HG02943 (cell line): ENCODE measurements around the gene ROR1.

Source experiments
- ATAC-seq: cut with Tn5 transposase; IDR thresholded peaks from one replicate; pipeline ENCODE4 v1.9.1; 2021; ENCODE audit warnings: mild to moderate bottlenecking, low read depth, moderate library complexity; ENCODE audit not compliant: unreplicated experiment

ROR1 gene

DNA sequence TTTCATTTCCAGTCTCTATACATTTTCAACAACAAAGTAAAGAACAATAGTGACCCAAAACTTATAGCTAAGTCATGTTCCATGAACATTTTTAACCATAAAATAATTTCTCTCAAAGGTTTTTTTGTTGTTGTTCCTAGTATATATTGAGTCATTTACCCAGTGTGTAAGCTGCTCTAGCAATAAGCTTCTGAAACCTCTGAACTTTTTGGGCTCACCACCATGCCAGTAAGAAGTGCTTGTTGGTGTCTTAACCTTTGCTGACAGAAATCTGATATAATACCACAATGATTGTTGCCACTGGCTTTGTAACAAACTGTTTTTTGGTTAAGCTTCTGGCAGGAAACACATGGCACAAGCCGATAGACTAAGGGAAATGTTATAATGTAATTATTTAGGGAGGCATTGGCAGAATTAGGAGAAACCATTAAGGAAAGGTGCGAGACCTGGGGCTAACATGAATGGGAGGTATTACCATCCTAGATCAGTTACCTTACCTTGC is 377.0 kb downstream of the ROR1 start:
- no peak for ATAC-seq

GRCh38 chr1:64155278-64155677 is 381.5 kb downstream of the ROR1 start:
- ATAC-seq: no peak

GRCh38 chr1:64161357-64161941 is 387.6 kb downstream of the ROR1 start:
- no peak for ATAC-seq

DNA sequence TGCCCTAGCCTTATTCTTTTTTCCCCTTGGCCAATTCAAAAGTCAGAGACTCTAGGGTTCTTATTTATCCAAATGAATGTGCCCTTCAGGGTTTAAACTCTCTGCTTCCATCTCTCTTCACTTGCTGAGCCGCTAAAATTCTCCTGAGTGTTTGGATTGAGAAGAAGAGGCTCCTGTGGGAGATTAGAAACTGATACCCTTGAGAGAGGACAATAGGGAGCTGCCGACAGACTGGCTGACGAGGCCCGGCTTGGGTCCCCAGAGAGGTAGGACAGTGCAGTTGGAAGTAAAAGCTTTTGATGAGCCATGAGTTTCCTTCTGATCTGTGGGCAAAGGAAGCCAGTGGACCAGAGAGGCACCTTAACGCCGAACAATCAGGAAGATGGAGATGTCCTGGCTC is 388.3 kb downstream of the ROR1 start:
- ATAC-seq: no peak

- ATAC-seq: no peak
These were observed 389.0 kb downstream of the ROR1 start for GRCh38 chr1:64162804-64163203.

GRCh38 chr1:64163431-64163830 is 389.6 kb downstream of the ROR1 start:
- no peak for ATAC-seq

- ATAC-seq: no peak
These were observed 390.2 kb downstream of the ROR1 start for GRCh38 chr1:64163970-64164369.

- ATAC-seq: no peak
These were observed 392.8 kb downstream of the ROR1 start for GRCh38 chr1:64166629-64167028.

DNA sequence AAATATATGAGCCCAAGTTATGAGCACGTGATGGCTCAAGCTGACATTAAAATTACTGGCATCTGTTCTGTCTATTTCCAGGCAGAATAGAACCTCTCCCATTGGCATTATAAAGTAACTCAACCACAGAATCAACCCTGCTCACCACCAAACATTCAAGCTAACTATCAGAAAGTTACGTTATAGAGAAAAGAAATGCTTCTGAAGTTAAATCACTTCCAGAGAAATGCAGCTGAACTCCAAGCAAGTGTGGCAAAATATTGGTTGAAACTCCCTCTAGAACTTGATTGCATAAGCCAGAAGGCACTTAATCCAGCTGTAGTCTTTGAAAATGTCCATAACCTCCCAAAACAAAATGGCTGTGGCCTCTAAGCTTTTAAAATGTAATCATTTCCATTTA is 393.4 kb downstream of the ROR1 start:
- ATAC-seq: no peak

DNA sequence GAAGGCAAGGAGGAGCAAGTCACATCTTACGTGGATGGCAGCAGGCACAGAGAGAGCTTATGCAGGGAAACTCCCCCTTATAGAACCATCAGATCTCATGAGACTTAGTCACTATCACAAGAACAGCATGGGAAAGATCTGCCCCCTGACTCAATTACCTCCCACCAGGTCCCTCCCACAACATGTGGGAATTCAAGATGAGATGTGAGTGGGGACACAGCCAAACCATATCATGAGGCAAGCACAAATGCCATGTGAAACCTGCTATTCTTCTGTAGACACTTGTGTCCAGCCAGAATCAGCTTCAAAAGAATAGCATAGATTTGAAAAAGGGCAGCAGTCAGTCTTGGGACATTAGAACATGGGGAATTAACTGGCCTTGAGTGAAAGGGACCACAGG is 397.4 kb downstream of the ROR1 start:
- ATAC-seq: no peak

DNA sequence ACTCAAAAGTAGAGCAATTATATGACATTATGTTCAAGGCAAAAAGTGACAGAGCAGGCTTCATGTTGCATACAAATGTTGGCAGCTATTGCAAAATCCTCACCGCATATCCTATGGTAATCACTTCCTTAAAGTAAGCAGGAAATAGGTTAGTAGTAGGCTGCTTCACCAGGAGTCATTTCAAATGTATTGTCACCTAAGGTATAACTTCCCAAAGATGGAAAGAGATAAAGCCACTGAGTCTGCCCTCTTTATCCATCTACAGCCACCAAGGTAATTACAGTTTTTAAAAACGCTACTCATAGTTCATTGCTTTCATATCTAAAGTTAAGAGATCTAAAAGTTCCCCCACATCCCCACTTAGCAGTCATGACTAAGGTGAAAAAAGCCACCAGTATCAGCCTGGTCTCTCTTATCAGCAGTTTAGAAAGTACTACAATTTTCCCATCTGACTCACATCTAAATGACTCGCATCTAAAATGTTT is 398.0 kb downstream of the ROR1 start:
- peak; percentile 61 for ATAC-seq

- ATAC-seq: no peak
These were observed 398.7 kb downstream of the ROR1 start for GRCh38 chr1:64172458-64172983.

GRCh38 chr1:64173336-64173940 is 399.6 kb downstream of the ROR1 start:
- no peak for ATAC-seq

DNA sequence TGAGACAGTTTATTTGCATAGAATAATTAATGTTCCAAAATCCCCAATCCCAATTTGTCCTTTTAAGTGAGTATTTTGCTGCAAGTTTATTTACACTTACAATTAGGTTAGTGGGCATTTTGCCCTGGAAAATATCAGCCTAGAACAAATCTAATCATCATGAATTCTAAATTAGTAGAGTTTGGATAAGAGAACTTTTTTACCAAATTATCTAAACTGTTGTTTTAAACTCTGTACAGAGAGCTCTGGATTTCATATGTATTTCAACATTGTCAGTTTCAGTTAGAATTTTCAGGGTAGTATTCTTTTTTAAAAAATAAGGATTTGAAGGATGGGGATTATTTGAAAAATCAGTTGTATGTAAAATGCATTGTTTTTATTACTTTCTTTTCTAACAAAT is 401.8 kb downstream of the ROR1 start:
- no peak for ATAC-seq

DNA sequence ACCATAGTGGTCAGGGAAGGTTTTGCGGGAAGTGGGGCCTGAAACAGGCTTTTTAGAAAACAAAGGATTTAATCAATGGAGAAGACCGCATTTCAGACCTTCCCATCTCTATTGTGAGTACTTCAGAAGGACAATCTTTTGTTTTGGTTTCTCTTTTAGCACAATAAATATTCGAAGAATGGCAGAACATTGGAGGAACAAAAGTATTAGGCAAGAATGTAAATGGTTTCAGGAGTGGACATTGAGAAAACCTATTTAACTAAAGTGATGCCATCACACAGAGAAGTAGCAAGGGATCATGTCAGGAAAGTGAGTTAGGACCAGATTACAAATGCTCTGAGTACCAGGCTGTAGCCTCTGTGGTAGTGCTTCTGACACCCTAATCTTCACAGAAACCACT is 402.8 kb downstream of the ROR1 start:
- ATAC-seq: no peak

GRCh38 chr1:64179588-64179987 is 405.8 kb downstream of the ROR1 start:
- no peak for ATAC-seq

DNA sequence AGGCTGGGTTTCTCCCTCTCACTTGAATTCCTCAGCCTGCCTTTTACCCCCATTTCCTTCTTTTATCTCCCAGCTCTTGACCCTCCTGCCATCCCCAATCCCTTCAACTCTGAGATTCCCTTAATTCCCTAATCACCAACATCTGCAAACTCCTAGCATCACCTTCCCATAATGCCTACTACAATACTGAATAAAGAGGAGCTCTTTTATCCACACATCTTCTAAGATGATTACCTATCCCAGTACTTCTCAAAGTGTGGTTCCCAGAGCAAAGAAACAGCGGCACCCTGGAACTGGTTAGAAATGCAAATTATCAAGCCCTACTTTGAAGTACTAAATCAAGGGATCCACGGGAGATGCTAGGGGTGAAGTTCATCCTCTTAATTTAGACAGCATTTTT is 408.4 kb downstream of the ROR1 start:
- ATAC-seq: no peak

DNA sequence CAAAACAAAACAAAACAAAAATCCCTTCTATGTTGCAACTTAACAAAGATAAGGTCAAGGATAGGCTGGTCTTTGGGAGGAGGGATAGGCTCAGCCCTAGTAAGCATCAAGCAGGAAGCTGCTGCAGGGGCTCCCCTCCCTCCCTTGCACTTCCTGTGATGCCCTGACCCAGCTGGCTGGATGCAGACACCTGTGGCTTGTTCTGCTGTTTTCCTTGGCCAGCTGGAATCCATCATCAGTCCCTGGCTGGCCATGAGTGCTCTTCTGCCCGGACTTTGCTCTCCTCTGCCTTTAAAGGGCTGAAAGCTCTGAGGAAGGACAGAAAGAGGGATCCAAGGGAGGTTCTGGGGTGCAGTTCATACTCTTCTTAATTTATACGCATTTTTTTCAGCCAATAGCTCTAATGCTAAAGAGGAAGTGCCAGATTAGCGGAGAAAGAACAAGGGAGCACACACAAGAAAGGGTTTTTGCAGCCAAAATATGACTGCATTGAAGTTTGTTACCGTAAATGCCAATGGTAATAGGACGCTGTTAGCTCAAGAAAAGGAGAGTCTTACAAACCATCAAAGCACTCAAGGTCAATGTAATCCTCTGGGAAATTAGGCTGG is 409.7 kb downstream of the ROR1 start:
- no peak for ATAC-seq

DNA sequence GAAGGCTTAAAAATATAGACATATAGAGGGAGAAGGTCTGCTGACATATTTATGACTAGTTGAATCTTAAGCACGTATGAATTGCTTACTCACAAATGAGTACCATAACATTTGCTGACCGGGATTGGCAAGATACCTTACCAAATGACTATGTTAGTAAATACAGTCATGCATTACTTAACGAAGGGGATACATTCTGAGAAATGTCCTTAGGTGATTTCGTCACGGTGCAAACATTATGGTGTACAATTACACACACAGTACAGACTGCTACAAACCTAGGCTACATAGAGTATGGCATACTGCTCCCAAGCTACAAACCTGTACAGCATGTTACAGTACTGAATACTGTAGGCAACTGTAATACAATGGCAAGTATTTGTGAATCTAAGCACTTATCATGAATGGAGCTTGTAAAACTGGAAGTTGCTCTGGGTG is 410.2 kb downstream of the ROR1 start:
- no peak for ATAC-seq

DNA sequence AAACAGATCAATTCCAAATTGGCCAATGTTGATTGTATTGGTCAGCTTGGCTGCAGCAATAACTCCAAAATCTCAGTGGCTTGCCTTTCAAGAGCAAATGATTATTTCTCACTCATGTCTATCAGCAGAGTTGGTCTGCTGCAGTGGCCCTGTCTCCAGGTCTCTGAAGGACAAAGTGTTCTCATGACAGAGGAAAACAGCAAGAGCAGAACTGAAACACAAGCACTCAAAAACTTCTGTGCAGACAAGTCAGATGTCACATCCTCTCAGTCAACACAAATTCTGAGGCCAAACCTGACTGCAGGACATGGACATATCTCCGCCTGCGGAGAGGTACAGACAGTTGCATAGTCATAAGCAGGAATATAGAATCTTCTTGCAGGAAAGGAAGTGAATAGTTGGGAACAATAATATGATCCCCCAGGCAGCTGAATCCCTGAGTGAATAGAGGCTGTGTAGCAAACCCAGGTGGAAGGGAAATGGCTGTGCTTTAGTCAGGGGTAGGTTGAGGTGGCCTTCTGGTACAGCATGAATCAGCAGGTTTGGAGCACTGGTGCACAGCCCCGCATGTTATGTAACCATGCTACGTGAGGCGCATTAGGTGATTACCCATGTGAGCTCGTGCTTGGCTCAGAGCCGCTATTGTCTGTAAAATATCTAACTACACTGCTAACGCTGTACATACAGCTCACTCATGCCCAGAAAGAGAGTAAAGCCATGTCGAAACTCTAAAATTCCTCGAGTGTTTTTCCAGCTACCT is 412.5 kb downstream of the ROR1 start:
- no peak for ATAC-seq

DNA sequence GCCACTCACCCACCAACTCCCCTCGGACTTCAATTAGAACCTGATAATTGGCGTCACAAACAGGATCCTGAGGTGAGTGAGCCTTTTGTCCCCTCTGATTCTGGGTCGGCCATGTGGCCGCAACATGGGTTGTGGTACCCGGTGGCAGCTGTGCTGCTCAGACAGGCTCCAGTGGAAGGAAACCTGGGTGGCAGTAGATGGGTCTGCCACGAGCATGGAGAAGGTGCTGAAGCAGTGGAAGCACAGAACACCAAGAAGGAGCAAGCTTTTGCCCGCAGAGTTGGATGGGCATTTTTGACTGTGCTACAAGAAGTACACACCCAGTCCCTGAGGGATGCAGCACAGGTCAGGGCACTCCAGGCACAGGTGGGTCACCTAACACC is 413.1 kb downstream of the ROR1 start:
- ATAC-seq: no peak
